Neuronal stem cell (in vitro differentiated cells): ENCODE results near the gene CASTOR1.

Source experiments
- DNase-seq: peaks from one replicate; pipeline ENCODE4 v3.0.0-alpha.2; 2013; ENCODE audit warnings: low spot score
- H2AFZ ChIP-seq: one replicate; pipeline ENCODE4 v1.6.1; 2013; ENCODE audit warnings: mild to moderate bottlenecking, low read length, inconsistent platforms
- H2AK5ac ChIP-seq: 2 replicates; pipeline ENCODE4 v1.6.1; 2013; ENCODE audit warnings: low read depth, mild to moderate bottlenecking, inconsistent platforms, low read length, moderate library complexity, mixed read lengths
- H2BK120ac ChIP-seq: 2 replicates; pipeline ENCODE4 v1.6.1; 2013; ENCODE audit warnings: low read depth, mild to moderate bottlenecking, inconsistent platforms, low read length, moderate library complexity, mixed read lengths
- H2BK12ac ChIP-seq: one replicate; pipeline ENCODE4 v1.6.1; 2013; ENCODE audit warnings: low read length, inconsistent platforms
- H2BK15ac ChIP-seq: 2 replicates; pipeline ENCODE4 v1.6.1; 2013; ENCODE audit warnings: mild to moderate bottlenecking, low read length, inconsistent platforms, mixed read lengths
- H2BK5ac ChIP-seq: one replicate; pipeline ENCODE4 v1.6.1; 2013; ENCODE audit warnings: inconsistent platforms, mild to moderate bottlenecking, low read length, moderate library complexity
- H3K14ac ChIP-seq: one replicate; pipeline ENCODE4 v1.6.1; 2013; ENCODE audit warnings: low read length, inconsistent platforms
- H3K18ac ChIP-seq: 2 replicates; pipeline ENCODE4 v1.6.1; 2013; ENCODE audit warnings: low read length, inconsistent platforms
- H3K23ac ChIP-seq: 2 replicates; pipeline ENCODE4 v1.6.1; 2013; ENCODE audit warnings: low read depth, mild to moderate bottlenecking, mixed read lengths, low read length, inconsistent platforms; ENCODE audit not compliant: poor library complexity
- H3K27ac ChIP-seq: replicated peaks from 3 replicates; pipeline ENCODE4 v1.5.1; 2013; ENCODE audit warnings: low read length, inconsistent platforms
- H3K27me3 ChIP-seq, 3 experiments: 2 replicates each; pipeline ENCODE4 v1.6.1; 2013; ENCODE audit warnings: low read length in 3 of 3, mild to moderate bottlenecking in 2 of 3, inconsistent platforms in 1 of 3, low read depth in 1 of 3, mixed read lengths in 1 of 3, moderate library complexity in 1 of 3; ENCODE audit not compliant: control insufficient read depth in 3 of 3, insufficient read depth in 3 of 3
- H3K36me3 ChIP-seq, 2 donors: replicated peaks in 1 of 2; 2 replicates each; pipeline ENCODE4 v1.6.1; 2013; ENCODE audit warnings: low read length in 2 of 2; ENCODE audit not compliant: control insufficient read depth in 2 of 2, insufficient read depth in 2 of 2
- H3K4ac ChIP-seq: 2 replicates; pipeline ENCODE4 v1.6.1; 2013; ENCODE audit warnings: inconsistent platforms, mild to moderate bottlenecking, low read length, moderate library complexity
- H3K4me1 ChIP-seq, 2 donors: 1 replicate in 1 of 2; 2 replicates in 1 of 2; pipeline ENCODE4 v1.6.1; 2013; ENCODE audit warnings: low read length in 2 of 2, low read depth in 1 of 2; ENCODE audit not compliant: control insufficient read depth in 2 of 2, insufficient read depth in 1 of 2
- H3K4me2 ChIP-seq: one replicate; pipeline ENCODE4 v1.6.1; 2013; ENCODE audit warnings: mild to moderate bottlenecking, low read length, inconsistent platforms; ENCODE audit not compliant: insufficient read depth, poor library complexity, severe bottlenecking
- H3K4me3 ChIP-seq, 2 donors: 2 replicates each; pipeline ENCODE4 v1.5.1; 2013; ENCODE audit warnings: low read length in 2 of 2, mild to moderate bottlenecking in 2 of 2, inconsistent platforms in 1 of 2, moderate library complexity in 1 of 2
- H3K79me1 ChIP-seq: one replicate; pipeline ENCODE4 v1.6.1; 2013; ENCODE audit warnings: low read depth, mild to moderate bottlenecking, inconsistent platforms, low read length, moderate library complexity
- H3K9ac ChIP-seq: one replicate; pipeline ENCODE4 v1.6.1; 2013; ENCODE audit warnings: mild to moderate bottlenecking, low read depth, low read length, inconsistent platforms; ENCODE audit not compliant: poor library complexity
- H3K9me3 ChIP-seq, 2 donors: replicated peaks in 1 of 2; 2 replicates each; pipeline versions ENCODE3 to v1.6.1; 2013; ENCODE audit warnings: low read length in 2 of 2, mild to moderate bottlenecking in 2 of 2, inconsistent platforms in 1 of 2, low read depth in 1 of 2, mixed read lengths in 1 of 2, moderate library complexity in 1 of 2; ENCODE audit not compliant: control insufficient read depth in 2 of 2, insufficient read depth in 1 of 2
- H4K8ac ChIP-seq: one replicate; pipeline ENCODE4 v1.6.1; 2013; ENCODE audit warnings: low read depth, mild to moderate bottlenecking, inconsistent platforms, low read length, moderate library complexity
- H4K91ac ChIP-seq: one replicate; pipeline ENCODE4 v1.6.1; 2013; ENCODE audit warnings: low read length, low read depth, mild to moderate bottlenecking, inconsistent platforms; ENCODE audit not compliant: poor library complexity
- WGBS, 2 donors: extraction: QIAGEN DNeasy Blood & Tissue Kit; methylation state at CpG; one replicate each; pipeline ENCODE4 v1.1.7; 2013; ENCODE audit warnings: missing lambda C conversion rate in 2 of 2, mixed read lengths in 1 of 2; ENCODE audit not compliant: insufficient read length in 2 of 2, insufficient replicate concordance in 1 of 2; ENCODE audit errors: extremely low coverage in 2 of 2; 5-methylcytosine and 5-hydroxymethylcytosine counted together

Gene CASTOR1

DNA sequence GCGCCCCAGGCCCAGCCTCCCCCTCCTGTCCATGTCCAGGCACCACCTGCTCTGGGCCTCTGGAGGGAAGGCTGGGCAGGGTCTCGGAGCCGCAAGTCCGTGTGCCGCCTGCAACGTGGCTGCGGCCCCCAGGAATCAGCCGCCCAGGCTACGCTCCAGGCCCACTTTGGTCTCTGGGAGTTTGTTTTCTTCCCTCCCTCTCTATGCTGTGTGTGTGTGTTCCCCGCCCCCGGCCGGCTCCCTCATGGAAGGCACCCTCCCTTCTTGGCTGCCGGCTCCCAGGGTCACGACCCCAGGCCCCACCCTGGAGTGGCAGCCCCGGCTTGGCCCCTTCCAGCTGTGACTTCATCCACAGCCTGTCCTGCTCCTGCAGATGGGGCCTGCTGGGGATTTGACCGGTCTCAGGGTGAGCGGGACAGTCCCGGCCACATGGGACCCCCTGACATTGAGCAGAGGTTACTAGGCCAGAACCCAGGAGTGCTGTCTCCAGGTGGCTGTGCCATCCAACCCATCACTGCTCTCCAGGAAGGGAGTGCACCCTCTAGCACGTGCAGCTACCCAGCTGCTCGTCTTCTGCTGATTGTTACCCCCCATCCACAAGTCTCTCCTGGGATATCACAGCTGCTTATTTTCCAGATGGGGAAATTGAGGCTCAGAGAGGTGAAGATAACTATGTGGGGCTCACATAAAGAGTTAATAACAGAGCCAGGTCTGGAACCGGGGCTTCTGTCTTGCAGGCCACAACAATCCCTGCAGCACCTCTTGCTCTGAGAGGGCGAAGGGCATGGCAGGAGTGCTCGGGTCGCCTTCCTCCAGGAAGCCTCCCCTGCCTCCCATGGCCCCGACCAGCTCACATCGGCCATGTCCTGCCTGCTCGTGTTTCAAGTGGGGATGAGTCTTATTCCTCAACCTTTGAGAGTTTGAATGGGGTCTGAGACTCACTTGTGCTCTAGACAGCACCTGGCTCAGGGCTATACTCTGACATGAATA, 40.0 kb downstream of the CASTOR1 start:
- peaks cover 0 to 11% (median 0%) of the 10 kb centered on the region in 3 experiments for H3K27me3 ChIP-seq
- H3K14ac ChIP-seq = peak overlapping the region; percentile 99
- H3K79me1 ChIP-seq = no peaks in the 10 kb centered on the region
- peaks cover 23 to 46% of the 10 kb centered on the region in 2 donors for H3K4me1 ChIP-seq
- peak overlapping the region; percentile 55 for H3K18ac ChIP-seq
- no peak overlapping the region for H3K4me3 ChIP-seq
- H3K9ac ChIP-seq = peak overlapping the region; percentile 66
- no peak overlapping the region for H3K27ac ChIP-seq
- H2AK5ac ChIP-seq = peak overlapping the region; percentile 85
- H3K4ac ChIP-seq = peak overlapping the region; percentile 29
- WGBS, 2 donors = no CpG with 5 or more reads among the region's 27 CpGs
- no peak for DNase-seq
- H3K9me3 ChIP-seq = no peaks in the 10 kb centered on the region
- peak overlapping the region; percentile 5 for H2BK15ac ChIP-seq
- no peak overlapping the region for H3K4me2 ChIP-seq
- peak overlapping the region; percentile 1 for H3K23ac ChIP-seq
- peak overlapping the region; percentile 66 for H2AFZ ChIP-seq
- H2BK12ac ChIP-seq = peak overlapping the region; percentile 65
- peak overlapping the region; percentile 24 for H4K8ac ChIP-seq
- H4K91ac ChIP-seq = no peak overlapping the region
- H3K36me3 ChIP-seq = peaks cover 0 to under 1% of the 10 kb centered on the region in 2 donors
- no peak overlapping the region for H2BK5ac ChIP-seq
- H2BK120ac ChIP-seq = peak overlapping the region; percentile 81

DNA sequence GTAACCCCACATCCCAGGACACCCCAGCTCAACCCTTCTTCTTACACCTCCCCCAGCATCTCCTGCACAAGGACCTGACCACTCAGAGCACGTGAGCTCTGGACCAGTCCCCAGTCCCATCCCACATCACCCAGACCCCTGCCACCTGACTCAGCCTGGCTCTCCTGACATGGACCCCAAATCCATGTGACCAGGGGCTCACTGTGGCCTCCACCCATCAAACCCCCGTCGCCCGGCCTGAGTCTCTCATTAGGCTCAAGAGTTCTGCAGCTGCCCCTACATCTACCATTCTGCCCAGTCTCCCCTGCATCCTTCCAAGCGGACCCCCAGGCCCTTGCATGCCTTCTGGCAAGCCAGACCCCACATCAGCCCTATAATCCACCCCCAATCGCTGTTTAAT, 40.8 kb downstream of the CASTOR1 start:
- Histone ChIP-seq H3K27me3 (peaks cover 0 to 11% (median 0%) of the 10 kb centered on the region in 3 experiments), H3K9ac (no peak overlapping the region), H2BK5ac (peak overlapping the region; percentile 48), H3K4me1 (peaks cover 21 to 39% of the 10 kb centered on the region in 2 donors), H3K4me2 (no peak overlapping the region), H3K9me3 (peaks cover 0 to 2% of the 10 kb centered on the region in 2 donors), H3K27ac (no peak overlapping the region), H3K14ac (no peak overlapping the region), H3K23ac (no peak overlapping the region), H3K4ac (peak overlapping the region; percentile 41), H2BK12ac (peak overlapping the region; percentile 65), H3K18ac (peak overlapping the region; percentile 55), H2BK120ac (peak overlapping the region; percentile 81), H3K4me3 (no peak overlapping the region), H2AK5ac (peak overlapping the region; percentile 85), H3K79me1 (peaks cover 2% of the 10 kb centered on the region), H4K8ac (peak overlapping the region; percentile 24), H3K36me3 (peaks cover 3 to 9% of the 10 kb centered on the region in 2 donors), H2AFZ (no peak overlapping the region), H4K91ac (no peak overlapping the region), H2BK15ac (peak overlapping the region; percentile 5)
- DNase-seq = no peak
- WGBS, 2 donors = no CpG with 5 or more reads among the region's 6 CpGs

DNA sequence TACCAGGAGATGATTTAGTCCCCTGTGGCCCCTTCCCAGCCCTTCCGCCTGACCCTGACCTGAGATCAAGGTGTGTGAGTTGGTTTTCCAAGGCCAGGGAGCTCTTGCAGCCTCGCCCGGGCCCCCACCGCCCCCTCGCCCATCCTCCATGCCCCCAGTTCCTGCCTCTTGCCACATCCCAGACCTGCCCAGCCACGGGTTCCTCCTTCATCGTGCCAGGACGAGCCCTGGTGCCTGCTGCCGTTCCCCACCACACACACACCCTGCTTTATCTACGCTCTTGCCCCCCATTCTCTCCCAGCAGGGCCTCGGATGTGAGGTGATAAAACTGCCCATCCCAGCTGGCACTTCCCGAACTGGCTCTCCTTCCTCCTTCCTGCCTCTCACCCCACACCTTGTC, 41.3 kb downstream of the CASTOR1 start:
- H3K18ac ChIP-seq = peak overlapping the region; percentile 55
- H2BK12ac ChIP-seq = no peak overlapping the region
- H2BK5ac ChIP-seq = peak overlapping the region; percentile 48
- peaks cover 0 to 11% (median 0%) of the 10 kb centered on the region in 3 experiments for H3K27me3 ChIP-seq
- peaks cover 20 to 36% of the 10 kb centered on the region in 2 donors for H3K4me1 ChIP-seq
- H4K8ac ChIP-seq = no peak overlapping the region
- H2BK120ac ChIP-seq = peak overlapping the region; percentile 81
- no peak overlapping the region for H3K4ac ChIP-seq
- peak overlapping the region; percentile 5 for H2BK15ac ChIP-seq
- DNase-seq = no peak
- peaks cover 3 to 10% of the 10 kb centered on the region in 2 donors for H3K36me3 ChIP-seq
- H3K9me3 ChIP-seq = peaks cover 0 to 2% of the 10 kb centered on the region in 2 donors
- H3K4me3 ChIP-seq = no peak overlapping the region
- no peak overlapping the region for H2AFZ ChIP-seq
- H3K9ac ChIP-seq = no peak overlapping the region
- H3K23ac ChIP-seq = peak overlapping the region; percentile 22
- H4K91ac ChIP-seq = peak overlapping the region; percentile 94
- peaks cover 2% of the 10 kb centered on the region for H3K79me1 ChIP-seq
- no CpG with 5 or more reads among the region's 12 CpGs for WGBS, 2 donors
- H2AK5ac ChIP-seq = peak overlapping the region; percentile 85
- H3K4me2 ChIP-seq = peak overlapping the region; percentile 0
- H3K27ac ChIP-seq = no peak overlapping the region
- peak overlapping the region; percentile 43 for H3K14ac ChIP-seq

DNA sequence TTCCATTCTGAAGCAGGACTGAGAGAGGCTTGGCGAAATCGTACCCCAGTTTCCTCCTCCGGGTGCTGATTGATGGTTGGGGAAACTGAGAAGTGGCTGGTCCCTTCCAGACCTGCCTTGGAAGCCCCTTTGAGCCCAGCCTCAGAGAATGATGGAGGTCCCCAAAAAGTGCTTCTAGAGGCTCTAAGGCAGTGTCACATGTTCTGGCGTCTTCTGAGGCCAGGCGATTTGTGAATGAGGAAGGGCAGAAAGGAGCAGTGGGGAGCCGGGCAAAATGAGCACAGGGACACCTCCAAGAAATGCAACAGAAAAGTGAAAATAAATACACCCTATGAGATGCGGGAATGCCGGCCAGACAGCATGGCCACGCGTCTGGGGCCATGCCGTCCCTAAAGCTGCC, 41.7 kb downstream of the CASTOR1 start:
- H3K9me3 ChIP-seq = peaks cover 0 to 2% of the 10 kb centered on the region in 2 donors
- DNase-seq = no peak
- peak overlapping the region; percentile 93 for H2AK5ac ChIP-seq
- H2AFZ ChIP-seq = no peak overlapping the region
- H3K9ac ChIP-seq = no peak overlapping the region
- WGBS, 2 donors = no CpG with 5 or more reads among the region's 11 CpGs
- H3K79me1 ChIP-seq = peaks cover 2% of the 10 kb centered on the region
- H2BK120ac ChIP-seq = peak overlapping the region; percentile 81
- H3K4ac ChIP-seq = no peak overlapping the region
- H4K8ac ChIP-seq = no peak overlapping the region
- no peak overlapping the region for H3K4me3 ChIP-seq
- H2BK15ac ChIP-seq = peak overlapping the region; percentile 5
- peaks cover 0 to 11% (median 0%) of the 10 kb centered on the region in 3 experiments for H3K27me3 ChIP-seq
- no peak overlapping the region for H4K91ac ChIP-seq
- H3K4me2 ChIP-seq = no peak overlapping the region
- peaks cover 3 to 10% of the 10 kb centered on the region in 2 donors for H3K36me3 ChIP-seq
- H3K4me1 ChIP-seq = peaks cover 17 to 32% of the 10 kb centered on the region in 2 donors
- H3K18ac ChIP-seq = peak overlapping the region; percentile 74
- no peak overlapping the region for H2BK5ac ChIP-seq
- H3K27ac ChIP-seq = no peak overlapping the region
- no peak overlapping the region for H3K23ac ChIP-seq
- H3K14ac ChIP-seq = no peak overlapping the region
- H2BK12ac ChIP-seq = no peak overlapping the region
